Subcutaneous adipose tissue (tissue), 4 donors: ENCODE measurements around the gene SNAPC5. TPM values are rescaled to one million over a fixed set of nuclear protein-coding genes. Genes with fewer than 3 reads are reported as not detected.

Experiments
- total RNA-seq, 4 donors: library from RNA; depleted of rRNA; stranded (reverse); fragments of >200 nt; gene quantifications; one replicate each; pipeline ENCODE4 v1.1.0, GENCODE V29; 2016
- TF ChIP-seq, protein P1 (sequence below): fragments of 450-650 bp; IDR thresholded peaks from one replicate; pipeline ENCODE4 v1.5.1; 2016; ENCODE audit warnings: low read depth, mild to moderate bottlenecking, control low read depth, antibody characterized with exemption, moderate library complexity

Gene SNAPC5
- total RNA-seq, 4 donors from 2014 or later, result 19.8 to 29.7 (median 21.9) TPM

DNA sequence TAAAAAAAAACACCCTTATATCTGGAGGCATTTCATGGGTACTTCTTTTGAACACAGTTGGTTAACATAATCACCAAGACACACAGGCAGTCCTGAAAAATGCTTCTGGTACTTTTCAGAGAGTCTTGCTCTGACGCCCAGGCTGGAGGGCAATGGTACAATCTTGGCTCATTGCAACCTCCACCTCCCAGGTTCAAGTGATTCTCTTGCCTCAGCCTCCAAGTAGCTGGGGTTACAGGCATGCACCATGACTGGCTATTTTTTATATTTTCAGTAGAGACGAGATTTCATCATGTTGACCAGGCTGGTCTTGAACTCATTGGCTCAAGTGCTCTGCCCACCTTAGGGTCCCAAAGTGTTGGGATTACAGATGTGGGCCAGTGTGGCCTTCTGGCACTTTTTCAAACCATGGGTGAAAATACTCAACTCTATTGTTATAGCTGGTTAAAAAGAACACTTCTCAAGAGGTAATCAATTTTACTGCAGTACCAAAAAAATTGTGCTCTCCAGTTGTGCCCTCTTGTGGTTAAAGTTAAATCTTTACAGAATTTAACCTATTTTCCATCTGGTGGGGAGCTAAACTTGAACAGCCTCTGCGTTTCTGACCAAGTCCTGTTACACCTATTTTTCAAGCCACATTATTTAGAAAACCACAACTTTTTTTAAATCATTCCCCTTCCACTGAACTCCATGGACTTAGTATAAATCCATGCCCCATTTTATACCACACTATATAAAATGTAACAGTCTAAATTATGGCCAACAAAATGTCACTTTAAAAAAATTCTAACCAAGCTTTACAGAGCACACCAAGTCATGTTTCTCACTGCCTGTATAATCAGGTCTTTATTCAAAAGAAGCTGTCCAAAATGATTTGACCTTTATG is 1.2 kb upstream of the SNAPC5 start:
- TF ChIP-seq, protein P1, sequence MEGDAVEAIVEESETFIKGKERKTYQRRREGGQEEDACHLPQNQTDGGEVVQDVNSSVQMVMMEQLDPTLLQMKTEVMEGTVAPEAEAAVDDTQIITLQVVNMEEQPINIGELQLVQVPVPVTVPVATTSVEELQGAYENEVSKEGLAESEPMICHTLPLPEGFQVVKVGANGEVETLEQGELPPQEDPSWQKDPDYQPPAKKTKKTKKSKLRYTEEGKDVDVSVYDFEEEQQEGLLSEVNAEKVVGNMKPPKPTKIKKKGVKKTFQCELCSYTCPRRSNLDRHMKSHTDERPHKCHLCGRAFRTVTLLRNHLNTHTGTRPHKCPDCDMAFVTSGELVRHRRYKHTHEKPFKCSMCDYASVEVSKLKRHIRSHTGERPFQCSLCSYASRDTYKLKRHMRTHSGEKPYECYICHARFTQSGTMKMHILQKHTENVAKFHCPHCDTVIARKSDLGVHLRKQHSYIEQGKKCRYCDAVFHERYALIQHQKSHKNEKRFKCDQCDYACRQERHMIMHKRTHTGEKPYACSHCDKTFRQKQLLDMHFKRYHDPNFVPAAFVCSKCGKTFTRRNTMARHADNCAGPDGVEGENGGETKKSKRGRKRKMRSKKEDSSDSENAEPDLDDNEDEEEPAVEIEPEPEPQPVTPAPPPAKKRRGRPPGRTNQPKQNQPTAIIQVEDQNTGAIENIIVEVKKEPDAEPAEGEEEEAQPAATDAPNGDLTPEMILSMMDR, result no peak

DNA sequence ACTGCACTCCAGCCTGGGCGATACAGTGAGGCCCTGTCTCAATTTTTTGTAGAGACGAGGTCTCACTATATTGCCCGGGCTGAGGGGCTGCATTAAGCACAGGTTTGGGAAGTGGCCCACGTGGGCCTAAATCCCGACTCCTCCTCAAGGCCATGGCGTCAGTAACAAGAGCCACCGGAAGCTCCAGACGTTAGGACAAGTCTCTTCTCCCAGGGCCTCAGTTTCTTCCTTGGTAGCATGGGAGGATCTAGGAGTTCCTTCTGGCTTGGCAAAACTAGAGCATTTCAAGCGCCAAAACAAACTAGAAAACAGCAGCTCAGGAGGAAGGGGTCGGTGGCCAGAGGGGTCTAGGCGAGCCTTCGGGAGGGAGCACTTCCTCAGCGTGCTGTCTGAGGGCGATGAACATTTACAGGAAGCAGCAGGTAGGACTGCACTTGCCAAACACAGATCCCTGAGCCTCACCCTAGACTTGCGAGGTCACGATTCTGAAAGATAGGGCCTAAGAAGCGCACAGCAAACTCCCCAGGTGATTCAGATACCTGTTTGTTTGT is 536 bp downstream of the SNAPC5 start:
- TF ChIP-seq, protein P1, result no peak

DNA sequence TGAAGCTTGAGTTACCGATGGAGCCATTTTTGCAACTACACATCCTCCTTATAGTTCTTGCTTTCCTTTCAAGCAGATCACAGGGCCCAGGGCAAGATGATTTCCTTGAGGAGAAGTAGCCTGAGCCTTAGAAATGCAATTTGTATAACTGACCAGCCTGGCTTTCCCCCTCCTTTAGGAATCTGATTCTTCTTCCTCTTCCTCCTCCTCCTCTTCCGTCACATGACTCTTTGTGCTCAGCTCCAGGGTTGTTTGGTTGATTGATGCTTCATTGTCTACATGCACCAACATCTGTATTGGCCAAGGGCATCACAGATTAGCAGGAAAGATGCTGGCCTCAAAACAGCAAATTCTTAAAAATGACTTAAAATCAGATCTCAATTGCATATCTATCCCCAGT is 3.3 kb downstream of the SNAPC5 start:
- TF ChIP-seq, protein P1, result no peak

GRCh38 chr15:66491846-66492245 is 5.7 kb downstream of the SNAPC5 start:
- TF ChIP-seq, protein P1, result no peak

GRCh38 chr15:66489179-66489791 is 8.3 kb downstream of the SNAPC5 start:
- TF ChIP-seq, protein P1, result no peak

- TF ChIP-seq, protein P1, result no peak
Observed at GRCh38 chr15:66488525-66488924, 9.0 kb downstream of the SNAPC5 start.

- TF ChIP-seq, protein P1, result no peak
Observed at GRCh38 chr15:66486887-66487286, 10.7 kb downstream of the SNAPC5 start.
